Osteoblast (primary cell): ENCODE measurements around the gene DDX1. TPM values are rescaled to one million over a fixed set of nuclear protein-coding genes. Genes with fewer than 3 reads are reported as not detected.

Experiments
- DNase-seq: peaks from one replicate; pipeline ENCODE4 v3.0.0; 2011; ENCODE audit warnings: low spot score, mixed read lengths; ENCODE audit not compliant: insufficient read length; ENCODE audit errors: missing footprints
- H2AFZ ChIP-seq: 2 replicates; pipeline ENCODE4 v1.6.0; 2011; ENCODE audit warnings: mild to moderate bottlenecking, low read length
- H3K27ac ChIP-seq: 2 replicates; pipeline ENCODE4 v1.5.1; 2011; ENCODE audit warnings: mild to moderate bottlenecking, low read depth, low read length, moderate library complexity
- H3K27me3 ChIP-seq: 2 replicates; pipeline ENCODE4 v1.6.0; 2012; ENCODE audit warnings: mild to moderate bottlenecking, control low read depth, inconsistent platforms, low read length, moderate library complexity; ENCODE audit not compliant: insufficient read depth
- H3K36me3 ChIP-seq: 2 replicates; pipeline ENCODE4 v1.5.1; 2011; ENCODE audit warnings: mild to moderate bottlenecking, low read length, control low read depth, moderate library complexity; ENCODE audit not compliant: insufficient read depth
- H3K4me1 ChIP-seq: 2 replicates; pipeline ENCODE4 v1.5.1; 2011; ENCODE audit warnings: mild to moderate bottlenecking, low read length, control low read depth, moderate library complexity; ENCODE audit not compliant: insufficient read depth
- H3K4me2 ChIP-seq: 2 replicates; pipeline ENCODE4 v1.6.0; 2011; ENCODE audit warnings: mild to moderate bottlenecking, low read length; ENCODE audit not compliant: insufficient read depth
- H3K4me3 ChIP-seq: fragments of 200-600 bp; sonication (generic); 3 replicates; pipeline ENCODE4 v1.5.1; 2012; ENCODE audit warnings: mild to moderate bottlenecking, low read length, inconsistent platforms; ENCODE audit not compliant: insufficient read depth
- H3K79me2 ChIP-seq: 2 replicates; pipeline ENCODE4 v1.6.0; 2012; ENCODE audit warnings: mild to moderate bottlenecking, low read length, control low read depth, inconsistent platforms; ENCODE audit not compliant: insufficient read depth
- H3K9me3 ChIP-seq: 2 replicates; pipeline ENCODE4 v1.5.1; 2011; ENCODE audit warnings: low read depth, low read length, control low read depth
- H4K20me1 ChIP-seq: 2 replicates; pipeline ENCODE4 v1.6.0; 2012; ENCODE audit warnings: mild to moderate bottlenecking, low read length, control low read depth; ENCODE audit not compliant: insufficient read depth
- total RNA-seq: library from RNA; depleted of rRNA; stranded (reverse); fragments of >200 nt; gene quantifications from 2 replicates; pipeline ENCODE4 v1.2.3, GENCODE V29; 2012
- TF ChIP-seq, protein P1 (sequence below): IDR thresholded peaks from 2 replicates; pipeline ENCODE4 v1.5.1; 2011; ENCODE audit warnings: mild to moderate bottlenecking, low read depth, low read length, moderate library complexity; ENCODE audit errors: extremely low read depth

Gene DDX1
- total RNA-seq, 1 donor = 76.0 TPM

DNA sequence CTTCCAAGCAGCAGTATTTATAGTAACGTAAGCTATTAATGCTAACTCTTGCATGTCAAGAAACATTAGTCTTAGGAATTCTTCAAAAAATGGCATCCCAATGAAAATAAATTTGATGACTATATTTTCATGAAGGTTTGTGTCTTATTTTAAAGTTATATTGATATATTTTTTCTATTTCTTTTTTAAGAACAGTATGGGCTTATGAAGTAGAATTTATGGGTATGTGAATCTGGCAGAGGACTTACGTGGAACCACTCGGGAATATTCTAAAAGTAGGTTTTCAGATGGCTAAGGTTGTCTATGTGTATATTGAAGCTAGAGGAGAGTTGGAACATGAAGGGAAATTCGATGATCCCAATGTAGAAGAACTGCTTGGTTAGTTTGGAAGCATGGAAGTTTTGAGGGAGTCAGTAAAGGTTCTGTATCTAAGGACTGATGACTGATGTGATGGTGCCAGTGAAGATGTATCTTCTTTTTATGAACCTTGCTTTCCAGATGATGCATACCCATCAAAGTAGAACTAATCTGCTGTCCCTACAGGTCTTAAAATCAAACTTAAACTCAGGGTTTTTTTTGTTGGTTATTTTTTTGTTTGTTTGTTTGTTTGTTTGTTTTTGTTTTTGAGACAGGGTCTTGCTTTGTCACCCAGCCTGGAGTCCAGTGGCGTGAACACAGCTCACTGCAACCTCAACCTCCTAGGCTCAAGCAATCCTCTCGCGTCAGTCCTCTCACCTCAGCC lies 39.5 kb downstream of the DDX1 start:
- no peak for DNase-seq
- H3K9me3 ChIP-seq = no peaks in the 10 kb centered on the region
- no peaks in the 10 kb centered on the region for H4K20me1 ChIP-seq
- no peak overlapping the region for H3K4me3 ChIP-seq
- no peaks in the 10 kb centered on the region for H3K79me2 ChIP-seq
- H3K27ac ChIP-seq = no peak overlapping the region
- no peaks in the 10 kb centered on the region for H3K27me3 ChIP-seq
- peaks cover 91% of the 10 kb centered on the region for H3K36me3 ChIP-seq
- H2AFZ ChIP-seq = no peak overlapping the region
- H3K4me2 ChIP-seq = no peak overlapping the region
- peaks cover 5% of the 10 kb centered on the region for H3K4me1 ChIP-seq
- TF ChIP-seq, protein P1, sequence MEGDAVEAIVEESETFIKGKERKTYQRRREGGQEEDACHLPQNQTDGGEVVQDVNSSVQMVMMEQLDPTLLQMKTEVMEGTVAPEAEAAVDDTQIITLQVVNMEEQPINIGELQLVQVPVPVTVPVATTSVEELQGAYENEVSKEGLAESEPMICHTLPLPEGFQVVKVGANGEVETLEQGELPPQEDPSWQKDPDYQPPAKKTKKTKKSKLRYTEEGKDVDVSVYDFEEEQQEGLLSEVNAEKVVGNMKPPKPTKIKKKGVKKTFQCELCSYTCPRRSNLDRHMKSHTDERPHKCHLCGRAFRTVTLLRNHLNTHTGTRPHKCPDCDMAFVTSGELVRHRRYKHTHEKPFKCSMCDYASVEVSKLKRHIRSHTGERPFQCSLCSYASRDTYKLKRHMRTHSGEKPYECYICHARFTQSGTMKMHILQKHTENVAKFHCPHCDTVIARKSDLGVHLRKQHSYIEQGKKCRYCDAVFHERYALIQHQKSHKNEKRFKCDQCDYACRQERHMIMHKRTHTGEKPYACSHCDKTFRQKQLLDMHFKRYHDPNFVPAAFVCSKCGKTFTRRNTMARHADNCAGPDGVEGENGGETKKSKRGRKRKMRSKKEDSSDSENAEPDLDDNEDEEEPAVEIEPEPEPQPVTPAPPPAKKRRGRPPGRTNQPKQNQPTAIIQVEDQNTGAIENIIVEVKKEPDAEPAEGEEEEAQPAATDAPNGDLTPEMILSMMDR = no peak

DNA sequence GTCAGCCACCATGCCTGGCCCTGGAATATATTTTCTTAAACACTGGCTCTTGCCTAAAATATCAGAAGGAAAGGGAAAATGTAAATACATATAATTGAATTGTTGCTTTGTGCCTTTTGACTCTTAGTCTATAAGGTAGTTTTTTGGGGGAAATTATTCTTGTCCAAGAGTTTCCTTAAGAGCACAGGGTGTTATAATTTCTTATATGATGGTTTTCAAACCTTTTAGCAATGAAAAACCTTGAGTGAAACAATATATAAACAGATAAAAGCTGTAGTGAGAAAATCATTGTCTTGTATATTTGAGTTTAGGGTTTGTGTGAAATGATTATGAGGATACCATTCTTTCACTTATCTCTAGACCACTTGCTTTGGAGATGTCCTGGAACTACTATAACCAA lies 40.2 kb downstream of the DDX1 start:
- H3K36me3 ChIP-seq = peaks cover 92% of the 10 kb centered on the region
- TF ChIP-seq, protein P1 = no peak

DNA sequence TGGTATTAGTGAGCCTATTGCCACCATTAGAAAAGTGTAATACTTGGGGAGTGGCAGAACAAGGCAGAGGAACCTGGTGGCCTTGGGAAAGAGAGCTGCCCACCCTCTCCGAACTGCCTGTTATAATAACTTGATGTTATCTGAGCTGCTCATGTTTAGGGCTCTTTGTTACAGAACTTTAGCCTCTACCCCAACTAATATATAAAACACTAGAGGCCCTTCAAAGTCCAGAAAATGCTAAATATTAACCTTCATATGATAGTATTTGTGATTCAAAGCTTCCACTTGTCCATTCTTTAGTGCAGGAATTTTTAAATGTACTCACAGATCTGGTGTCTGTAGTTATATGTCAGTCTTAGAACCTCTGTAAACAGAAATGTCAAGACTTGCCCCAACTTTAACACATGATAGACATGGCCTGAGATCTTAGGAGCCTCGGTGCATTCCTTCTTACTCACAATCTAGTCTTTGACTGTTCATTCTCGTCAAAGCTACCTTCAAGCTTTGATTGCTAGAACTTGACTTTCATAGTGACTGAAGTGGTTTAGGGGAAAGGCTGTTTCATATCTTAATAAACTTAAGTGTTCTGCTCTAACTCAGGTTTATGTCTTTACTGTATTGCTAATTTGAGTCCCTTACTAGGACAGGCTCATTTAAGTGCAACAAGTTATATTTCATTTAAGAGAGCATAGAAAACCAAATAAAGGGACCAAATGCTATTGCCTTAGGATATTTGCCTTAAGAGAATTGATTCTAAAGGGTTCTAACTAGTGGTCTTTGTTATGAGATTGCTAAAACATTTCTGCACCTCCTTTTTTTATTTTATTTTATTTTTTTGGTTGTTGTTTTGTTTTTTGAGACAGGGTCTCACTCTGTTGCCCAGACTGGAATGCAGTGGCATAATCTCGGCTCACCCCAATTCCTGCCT lies 41.6 kb downstream of the DDX1 start:
- Histone ChIP-seq H3K4me3 (no peak overlapping the region), H4K20me1 (peaks cover 16% of the 10 kb centered on the region), H3K27me3 (no peaks in the 10 kb centered on the region), H3K79me2 (no peaks in the 10 kb centered on the region), H3K36me3 (peaks cover 80% of the 10 kb centered on the region), H3K9me3 (no peaks in the 10 kb centered on the region), H2AFZ (no peak overlapping the region), H3K27ac (no peak overlapping the region), H3K4me1 (peaks cover 15% of the 10 kb centered on the region), H3K4me2 (no peak overlapping the region)
- no peak for DNase-seq
- TF ChIP-seq, protein P1 = no peak

More for the DNA sequence above, 40.2 kb downstream of the DDX1 start:
- Histone ChIP-seq H3K9me3 (no peaks in the 10 kb centered on the region), H3K79me2 (no peaks in the 10 kb centered on the region), H4K20me1 (peaks cover 4% of the 10 kb centered on the region), H3K27ac (no peak overlapping the region), H3K4me3 (no peak overlapping the region), H3K27me3 (no peaks in the 10 kb centered on the region), H2AFZ (no peak overlapping the region), H3K4me2 (no peak overlapping the region), H3K4me1 (peaks cover 5% of the 10 kb centered on the region)
- DNase-seq = no peak

DNA sequence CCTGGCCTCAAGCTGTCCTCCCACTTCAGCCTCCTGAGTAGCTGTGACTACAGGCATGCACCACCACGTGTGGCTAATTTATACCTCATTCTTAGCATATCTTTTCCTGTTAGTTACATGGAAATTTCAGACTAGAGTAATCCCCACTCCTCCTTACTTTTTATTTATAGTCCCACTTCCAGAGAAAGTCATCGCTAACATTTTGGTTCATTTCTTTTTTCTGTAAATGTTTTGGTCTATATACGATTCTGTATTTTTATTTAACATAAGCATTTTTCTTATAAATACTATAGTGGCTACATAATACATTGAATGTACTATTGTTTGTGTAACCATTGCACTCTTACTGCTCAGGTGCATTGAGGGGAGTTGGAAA lies 42.3 kb downstream of the DDX1 start:
- peaks cover 22% of the 10 kb centered on the region for H3K4me1 ChIP-seq
- no peaks in the 10 kb centered on the region for H3K9me3 ChIP-seq
- no peak overlapping the region for H3K4me3 ChIP-seq
- H3K27ac ChIP-seq = no peak overlapping the region
- no peak for DNase-seq
- H3K4me2 ChIP-seq = no peak overlapping the region
- peaks cover 73% of the 10 kb centered on the region for H3K36me3 ChIP-seq
- TF ChIP-seq, protein P1 = no peak
- H3K79me2 ChIP-seq = no peaks in the 10 kb centered on the region
- peaks cover 18% of the 10 kb centered on the region for H4K20me1 ChIP-seq
- H3K27me3 ChIP-seq = no peaks in the 10 kb centered on the region
- no peak overlapping the region for H2AFZ ChIP-seq
